Lung (tissue), 12 donors: ENCODE data around the gene COPS7A. TPM values are rescaled to one million over a fixed set of nuclear protein-coding genes. Genes with fewer than 3 reads are reported as not detected.
"Not testable (repeated sequence)": the region's sequence is repeated elsewhere in the genome, so short reads cannot be mapped to it uniquely, and the experiment has no call there.

Experiments used
- ATAC-seq: fragments of 200-7000 bp; cut with Tn5 transposase; one replicate; pipeline ENCODE4 v1.9.1; 2020; ENCODE audit warnings: moderate number of reproducible peaks; ENCODE audit not compliant: insufficient read depth, low FRiP score
- DNase-seq, 3 donors: peaks; one replicate each; pipeline ENCODE4 v3.0.0-alpha.2; 2013 to 2017
- H3K27ac ChIP-seq, 2 donors: one replicate each; pipeline ENCODE4 v1.5.1; 2013; ENCODE audit warnings: mild to moderate bottlenecking in 2 of 2, moderate library complexity in 2 of 2, control low read depth in 1 of 2, inconsistent platforms in 1 of 2, low read depth in 1 of 2, low read length in 1 of 2
- H3K27me3 ChIP-seq, 3 donors: one replicate each; pipeline ENCODE4 v1.5.1; 2013; ENCODE audit warnings: low read length in 2 of 3; ENCODE audit not compliant: control insufficient read depth in 3 of 3, insufficient read depth in 3 of 3
- H3K36me3 ChIP-seq, 4 donors: one replicate each; pipeline ENCODE4 v1.5.1; 2013; ENCODE audit warnings: low read length in 4 of 4, mild to moderate bottlenecking in 1 of 4, moderate library complexity in 1 of 4; ENCODE audit not compliant: control insufficient read depth in 4 of 4, insufficient read depth in 4 of 4
- H3K4me1 ChIP-seq, 5 donors: one replicate each; pipeline ENCODE4 v1.5.1; 2013; ENCODE audit warnings: low read length in 5 of 5, mild to moderate bottlenecking in 2 of 5, moderate library complexity in 1 of 5; ENCODE audit not compliant: control insufficient read depth in 5 of 5, insufficient read depth in 5 of 5
- H3K4me3 ChIP-seq: one replicate; pipeline ENCODE4 v1.5.1; 2013; ENCODE audit warnings: mild to moderate bottlenecking, control low read depth, moderate library complexity
- H3K9ac ChIP-seq, 2 donors: one replicate each; pipeline ENCODE4 v1.5.1; 2013; ENCODE audit warnings: low read length in 2 of 2, control low read depth in 1 of 2; ENCODE audit not compliant: insufficient read depth in 1 of 2
- H3K9me3 ChIP-seq, 4 donors: one replicate each; pipeline ENCODE4 v1.5.1; 2013; ENCODE audit warnings: low read length in 3 of 4, mild to moderate bottlenecking in 1 of 4, moderate library complexity in 1 of 4; ENCODE audit not compliant: control insufficient read depth in 4 of 4, insufficient read depth in 3 of 4
- WGBS, 2 donors: extraction: QIAGEN DNeasy Blood & Tissue Kit; methylation state at CpG; one replicate each; pipeline ENCODE4 v1.1.7; 2013; 5-methylcytosine and 5-hydroxymethylcytosine counted together
- polyA plus RNA-seq, 2 donors: library from polyadenylated mRNA; stranded (reverse); fragments of 200-250 nt; gene quantifications; one replicate each; pipeline ENCODE4 v1.2.1, GENCODE V29; 2013
- total RNA-seq, 2 donors: library from RNA; depleted of rRNA in 1 of 2; stranded (reverse); fragments of >200 nt in 1 of 2; gene quantifications; one replicate each; pipeline ENCODE4 v1.2.1, GENCODE V29; 2014 to 2021
- TF ChIP-seq, protein P1 (sequence below): IDR thresholded peaks from 2 replicates; pipeline ENCODE4 v1.5.1; 2012; ENCODE audit warnings: mild to moderate bottlenecking; ENCODE audit errors: control extremely low read depth, extremely low read depth
- donor health status: control.
- donor health status: control.
- donor health status: Bipolar disorder and iron deficiency.
- donor health status: healthy.
- donor health status: DM: yes; HTN: yes; CAD: no.

COPS7A gene
- total and polyA plus RNA-seq, 4 donors = 40.1 to 74.7 (median 61.2) TPM

DNA sequence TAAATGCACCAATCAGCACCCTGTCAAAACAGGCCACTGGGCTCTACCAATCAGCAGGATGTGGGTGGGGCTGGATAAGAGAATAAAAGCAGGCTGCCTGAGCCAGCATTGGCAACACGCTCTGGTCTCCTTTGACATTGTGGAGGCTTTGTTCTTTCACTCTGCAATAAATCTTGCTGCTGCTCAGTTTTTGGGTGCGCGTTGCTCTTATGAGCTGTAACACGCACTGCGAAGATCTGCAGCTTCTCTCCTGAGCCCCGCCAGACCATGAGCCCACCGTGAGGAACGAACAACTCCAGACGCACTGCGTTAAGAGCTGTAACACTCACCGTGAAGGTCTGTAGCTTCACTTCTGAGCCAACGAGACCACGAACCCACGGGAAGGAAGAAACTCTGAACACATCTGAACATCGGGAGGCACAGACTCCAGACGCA is 14.9 kb upstream of the COPS7A start:
- H3K4me3 ChIP-seq = no peak overlapping the region
- H3K9ac ChIP-seq = no peak overlapping the region
- no peaks in the 10 kb centered on the region for H3K36me3 ChIP-seq
- DNase-seq (no peak), ATAC-seq (no peak)
- H3K27me3 ChIP-seq = peaks cover 0 to 5% (median 3%) of the 10 kb centered on the region in 3 donors
- H3K4me1 ChIP-seq = no peaks in the 10 kb centered on the region
- H3K27ac ChIP-seq = no peak overlapping the region
- TF ChIP-seq, protein P1, sequence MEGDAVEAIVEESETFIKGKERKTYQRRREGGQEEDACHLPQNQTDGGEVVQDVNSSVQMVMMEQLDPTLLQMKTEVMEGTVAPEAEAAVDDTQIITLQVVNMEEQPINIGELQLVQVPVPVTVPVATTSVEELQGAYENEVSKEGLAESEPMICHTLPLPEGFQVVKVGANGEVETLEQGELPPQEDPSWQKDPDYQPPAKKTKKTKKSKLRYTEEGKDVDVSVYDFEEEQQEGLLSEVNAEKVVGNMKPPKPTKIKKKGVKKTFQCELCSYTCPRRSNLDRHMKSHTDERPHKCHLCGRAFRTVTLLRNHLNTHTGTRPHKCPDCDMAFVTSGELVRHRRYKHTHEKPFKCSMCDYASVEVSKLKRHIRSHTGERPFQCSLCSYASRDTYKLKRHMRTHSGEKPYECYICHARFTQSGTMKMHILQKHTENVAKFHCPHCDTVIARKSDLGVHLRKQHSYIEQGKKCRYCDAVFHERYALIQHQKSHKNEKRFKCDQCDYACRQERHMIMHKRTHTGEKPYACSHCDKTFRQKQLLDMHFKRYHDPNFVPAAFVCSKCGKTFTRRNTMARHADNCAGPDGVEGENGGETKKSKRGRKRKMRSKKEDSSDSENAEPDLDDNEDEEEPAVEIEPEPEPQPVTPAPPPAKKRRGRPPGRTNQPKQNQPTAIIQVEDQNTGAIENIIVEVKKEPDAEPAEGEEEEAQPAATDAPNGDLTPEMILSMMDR = no peak
- no peaks in the 10 kb centered on the region for H3K9me3 ChIP-seq
- WGBS, 2 donors = 66 to 78% methylated on average over 16 of the region's 16 CpGs

DNA sequence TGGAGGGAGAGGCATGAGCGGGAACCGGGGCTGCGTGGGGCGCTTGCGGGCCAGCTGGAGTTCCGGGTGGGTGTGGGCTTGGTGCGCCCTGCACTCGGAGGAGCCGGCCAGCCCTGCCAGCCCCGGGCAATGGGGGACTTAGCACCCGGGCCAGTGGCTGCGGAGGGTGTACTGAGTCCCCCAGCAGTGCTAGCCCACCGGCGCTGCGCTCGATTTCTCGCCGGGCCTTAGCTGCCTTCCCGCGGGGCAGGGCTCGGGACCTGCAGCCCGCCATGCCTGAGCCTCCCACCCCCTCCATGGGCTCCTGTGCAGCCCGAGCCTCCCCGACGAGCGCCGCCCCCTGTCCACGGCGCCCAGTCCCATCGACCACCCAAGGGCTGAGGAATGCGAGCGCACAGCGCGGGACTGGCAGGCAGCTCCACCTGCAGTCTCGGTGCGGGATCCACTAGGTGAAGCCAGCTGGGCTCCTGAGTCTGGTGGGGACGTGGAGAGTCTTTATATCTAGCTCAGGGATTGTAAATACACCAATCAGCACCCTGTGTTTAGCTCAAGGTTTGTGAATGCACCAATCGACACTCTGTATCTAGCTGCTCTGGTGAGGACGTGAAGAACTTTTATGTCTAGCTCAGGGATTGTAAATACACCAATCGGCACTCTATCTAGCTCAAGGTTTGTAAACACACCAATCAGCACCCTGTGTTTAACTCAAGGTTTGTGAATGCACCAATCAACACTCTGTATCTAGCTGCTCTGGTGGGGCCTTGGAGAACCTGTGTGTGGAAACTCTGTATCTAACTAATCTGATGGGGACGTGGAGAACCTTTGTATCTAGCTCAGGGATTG is 7.6 kb upstream of the COPS7A start:
- H3K4me1 ChIP-seq, ATAC-seq, H3K9ac ChIP-seq, H3K27me3 ChIP-seq, H3K27ac ChIP-seq, H3K9me3 ChIP-seq, H3K4me3 ChIP-seq, DNase-seq, H3K36me3 ChIP-seq: not testable (repeated sequence)
- 90 to 92% methylated on average over 15 to 38 of the region's 41 CpGs for WGBS, 2 donors

DNA sequence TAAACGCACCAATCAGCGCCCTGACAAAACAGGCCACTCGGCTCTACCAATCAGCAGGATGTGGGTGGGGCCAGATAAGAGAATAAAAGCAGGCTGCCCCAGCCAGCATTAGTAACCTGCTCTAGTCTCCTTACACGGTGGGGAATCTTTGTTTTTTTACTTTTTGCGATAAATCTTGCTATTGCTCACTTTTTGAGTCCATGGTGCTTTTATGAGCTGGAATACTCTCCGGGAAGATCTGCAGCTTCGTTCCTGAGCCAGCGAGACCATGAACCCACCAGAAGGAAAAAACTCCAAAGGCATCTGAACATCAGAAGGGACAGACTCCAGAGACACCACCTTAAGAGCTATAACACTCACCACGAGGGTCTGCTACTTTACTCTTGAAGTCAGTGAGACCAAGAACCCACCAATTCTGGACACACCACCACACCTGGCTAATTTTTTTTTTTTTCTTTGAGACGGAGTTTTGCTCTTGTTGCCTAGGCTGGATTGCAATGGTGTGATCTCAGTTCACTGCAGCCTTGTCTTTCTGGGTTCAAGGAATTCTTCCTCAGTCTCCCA is 6.9 kb upstream of the COPS7A start:
- 84 to 85% methylated on average over 7 to 8 of the region's 10 CpGs for WGBS, 2 donors
- ATAC-seq (no peak), DNase-seq (no peak)
- no peak overlapping the region for H3K27ac ChIP-seq
- peaks cover 0 to 8% (median 0%) of the 10 kb centered on the region in 3 donors for H3K27me3 ChIP-seq
- TF ChIP-seq, protein P1 = no peak
- H3K9me3 ChIP-seq = no peaks in the 10 kb centered on the region
- no peak overlapping the region for H3K4me3 ChIP-seq
- H3K4me1 ChIP-seq = no peaks in the 10 kb centered on the region
- H3K36me3 ChIP-seq = no peaks in the 10 kb centered on the region
- no peak overlapping the region for H3K9ac ChIP-seq

DNA sequence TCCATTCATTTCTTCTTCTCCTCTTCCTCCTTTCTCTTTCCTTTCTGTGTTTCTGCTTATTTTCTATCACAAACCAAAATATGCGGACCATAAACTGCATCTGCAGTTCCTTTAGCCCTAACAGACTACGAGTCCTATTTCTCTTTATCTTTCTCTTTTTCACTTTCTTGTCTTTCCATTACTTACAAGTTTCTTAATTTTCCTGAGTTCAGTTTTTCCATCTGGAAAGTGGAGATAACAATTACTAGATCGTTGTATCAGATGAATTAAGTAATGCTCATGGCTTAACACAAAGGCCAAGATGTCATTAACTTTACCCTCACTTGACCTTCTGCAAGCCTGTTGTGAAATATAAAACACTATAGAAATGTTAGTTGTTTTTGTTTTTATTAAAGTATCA is 983 bp upstream of the COPS7A start:
- Histone ChIP-seq H3K27me3 (peaks cover 0 to 8% (median 0%) of the 10 kb centered on the region in 3 donors), H3K4me1 (peaks cover 0 to 7% (median 7%) of the 10 kb centered on the region in 5 donors), H3K9ac (no peak overlapping the region), H3K4me3 (no peak overlapping the region), H3K9me3 (no peaks in the 10 kb centered on the region), H3K27ac (no peak overlapping the region), H3K36me3 (peaks cover 0 to 12% (median 2%) of the 10 kb centered on the region in 4 donors)
- ATAC-seq = no peak
- 77% methylated on average over 3 of the region's 3 CpGs for WGBS, 2 donors
- DNase-seq = no peak
- TF ChIP-seq, protein P1 = no peak
